T47D (cell line): Measurements from ENCODE around the gene CLASP1.

Experiments
- DNase-seq, 2 experiments: peaks; one replicate each; pipeline versions ENCODE4 v3.0.0 to v3.0.0-alpha.2; 2011 to 2012; ENCODE audit warnings: low read depth in 1 of 2, low spot score in 1 of 2
- JUND ChIP-seq: IDR thresholded peaks from 2 replicates; pipeline ENCODE4 v1.6.1; 2012; ENCODE audit warnings: low read depth
- in situ Hi-C: cut with HindIII; loops from 2 replicates; pipeline ENCODE4 v1.10.0; 2016; ENCODE audit warnings: low sequenced_read_pairs, low pct_unique_long_range_greater_than_20kb

CLASP1 gene

GRCh38 chr2:121431214-121431613 lies 218.0 kb downstream of the CLASP1 start:
- in situ Hi-C loops = no loop called here

GRCh38 chr2:121429927-121430520 lies 219.2 kb downstream of the CLASP1 start:
- no peak for DNase-seq
- in situ Hi-C loops = no loop called here
- no peak for TF ChIP-seq JUND

More at GRCh38 chr2:121431214-121431613, 218.0 kb downstream of the CLASP1 start:
- TF ChIP-seq JUND = no peak
- DNase-seq = no peak

GRCh38 chr2:121429119-121429903 lies 220.0 kb downstream of the CLASP1 start:
- no peak for DNase-seq
- in situ Hi-C loops = no loop called here
- no peak for TF ChIP-seq JUND

GRCh38 chr2:121427187-121427689 lies 222.0 kb downstream of the CLASP1 start:
- TF ChIP-seq JUND = no peak
- in situ Hi-C loops = no loop called here
- DNase-seq = no peak

GRCh38 chr2:121420486-121420885 lies 228.8 kb downstream of the CLASP1 start:
- no peak for DNase-seq
- in situ Hi-C loops = no loop called here
- no peak for TF ChIP-seq JUND

GRCh38 chr2:121419081-121419699 lies 230.1 kb downstream of the CLASP1 start:
- no peak for TF ChIP-seq JUND
- DNase-seq = no peak
- in situ Hi-C loops = no loop called here

- DNase-seq = no peak
- in situ Hi-C loops = no loop called here
These were observed 230.7 kb downstream of the CLASP1 start for GRCh38 chr2:121418494-121419058.

GRCh38 chr2:121417826-121418225 lies 231.4 kb downstream of the CLASP1 start:
- TF ChIP-seq JUND = no peak
- in situ Hi-C loops = no loop called here
- no peak for DNase-seq

More at GRCh38 chr2:121418494-121419058, 230.7 kb downstream of the CLASP1 start:
- no peak for TF ChIP-seq JUND

GRCh38 chr2:121415727-121416126 lies 233.5 kb downstream of the CLASP1 start:
- no peak for DNase-seq
- no peak for TF ChIP-seq JUND
- in situ Hi-C loops = no loop called here

GRCh38 chr2:121412349-121412748 lies 236.9 kb downstream of the CLASP1 start:
- no peak for DNase-seq
- in situ Hi-C loops = no loop called here
- TF ChIP-seq JUND = no peak

- DNase-seq = no peak
- no peak for TF ChIP-seq JUND
- in situ Hi-C loops = no loop called here
These were observed 239.3 kb downstream of the CLASP1 start for GRCh38 chr2:121409966-121410365.

- no peak for TF ChIP-seq JUND
- no peak for DNase-seq
- in situ Hi-C loops = no loop called here
These were observed 239.9 kb downstream of the CLASP1 start for GRCh38 chr2:121409388-121409787.

- no peak for DNase-seq
These were observed 240.6 kb downstream of the CLASP1 start for GRCh38 chr2:121408641-121409040.

More at GRCh38 chr2:121408641-121409040, 240.6 kb downstream of the CLASP1 start:
- in situ Hi-C loops = no loop called here
- TF ChIP-seq JUND = no peak
